ENCODE results near the gene PDZD4. TPM values are rescaled to one million over a fixed set of nuclear protein-coding genes. Genes with fewer than 3 reads are reported as not detected.
"Not testable (repeated sequence)": the region's sequence is repeated elsewhere in the genome, so short reads cannot be mapped to it uniquely, and the experiment has no call there.

Gene PDZD4
- total RNA-seq, 1 experiment from 2014 or later = 1.8 TPM

- H3K4me1 Mint-ChIP-seq (ENCODE audit: low read depth, unreplicated experiment) = no peaks in the 10 kb centered on the region
- H3K27me3 Mint-ChIP-seq (ENCODE audit: insufficient read depth, unreplicated experiment) = no peaks in the 10 kb centered on the region
- no peaks in the 10 kb centered on the region for H3K9me3 ChIP-seq
- no peak overlapping the region for H3K4me3 ChIP-seq (ENCODE audit: low read depth, low read length)
- TF ChIP-seq, protein P1, sequence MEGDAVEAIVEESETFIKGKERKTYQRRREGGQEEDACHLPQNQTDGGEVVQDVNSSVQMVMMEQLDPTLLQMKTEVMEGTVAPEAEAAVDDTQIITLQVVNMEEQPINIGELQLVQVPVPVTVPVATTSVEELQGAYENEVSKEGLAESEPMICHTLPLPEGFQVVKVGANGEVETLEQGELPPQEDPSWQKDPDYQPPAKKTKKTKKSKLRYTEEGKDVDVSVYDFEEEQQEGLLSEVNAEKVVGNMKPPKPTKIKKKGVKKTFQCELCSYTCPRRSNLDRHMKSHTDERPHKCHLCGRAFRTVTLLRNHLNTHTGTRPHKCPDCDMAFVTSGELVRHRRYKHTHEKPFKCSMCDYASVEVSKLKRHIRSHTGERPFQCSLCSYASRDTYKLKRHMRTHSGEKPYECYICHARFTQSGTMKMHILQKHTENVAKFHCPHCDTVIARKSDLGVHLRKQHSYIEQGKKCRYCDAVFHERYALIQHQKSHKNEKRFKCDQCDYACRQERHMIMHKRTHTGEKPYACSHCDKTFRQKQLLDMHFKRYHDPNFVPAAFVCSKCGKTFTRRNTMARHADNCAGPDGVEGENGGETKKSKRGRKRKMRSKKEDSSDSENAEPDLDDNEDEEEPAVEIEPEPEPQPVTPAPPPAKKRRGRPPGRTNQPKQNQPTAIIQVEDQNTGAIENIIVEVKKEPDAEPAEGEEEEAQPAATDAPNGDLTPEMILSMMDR (IDR thresholded peaks at IDR 0.05; ENCODE audit: insufficient read depth in 1 of 2, low read depth in 1 of 2, low read length in 1 of 2, severe bottlenecking in 1 of 2, unreplicated experiment in 1 of 2) = no peak
- ChIA-PET CTCF (no interaction called here), POLR2A (no interaction called here)
- H3K27ac Mint-ChIP-seq (ENCODE audit: unreplicated experiment) = no peak overlapping the region
- intact Hi-C loops (cut with micrococcal nuclease; ENCODE audit: unreplicated experiment) = no loop called here
- no peaks in the 10 kb centered on the region for H3K36me3 Mint-ChIP-seq (ENCODE audit: insufficient read depth, unreplicated experiment)
- no peaks in the 10 kb centered on the region for H3K27me3 ChIP-seq (replicated peaks; ENCODE audit: control insufficient read depth, insufficient read depth, low read length)
- no peaks in the 10 kb centered on the region for H3K36me3 ChIP-seq (ENCODE audit: control insufficient read depth, insufficient read depth, low read length)
- no peak overlapping the region for H3K4me3 Mint-ChIP-seq (ENCODE audit: unreplicated experiment)
- BruUV-seq (replicated peaks) = no TSS peak
- H3K4me1 ChIP-seq = no peaks in the 10 kb centered on the region
- no peaks in the 10 kb centered on the region for H3K9me3 Mint-ChIP-seq (ENCODE audit: unreplicated experiment)
- no peak for DNase-seq
Observed at GRCh38 chrX:153820601-153821000, 9.7 kb downstream of the PDZD4 start.

DNA sequence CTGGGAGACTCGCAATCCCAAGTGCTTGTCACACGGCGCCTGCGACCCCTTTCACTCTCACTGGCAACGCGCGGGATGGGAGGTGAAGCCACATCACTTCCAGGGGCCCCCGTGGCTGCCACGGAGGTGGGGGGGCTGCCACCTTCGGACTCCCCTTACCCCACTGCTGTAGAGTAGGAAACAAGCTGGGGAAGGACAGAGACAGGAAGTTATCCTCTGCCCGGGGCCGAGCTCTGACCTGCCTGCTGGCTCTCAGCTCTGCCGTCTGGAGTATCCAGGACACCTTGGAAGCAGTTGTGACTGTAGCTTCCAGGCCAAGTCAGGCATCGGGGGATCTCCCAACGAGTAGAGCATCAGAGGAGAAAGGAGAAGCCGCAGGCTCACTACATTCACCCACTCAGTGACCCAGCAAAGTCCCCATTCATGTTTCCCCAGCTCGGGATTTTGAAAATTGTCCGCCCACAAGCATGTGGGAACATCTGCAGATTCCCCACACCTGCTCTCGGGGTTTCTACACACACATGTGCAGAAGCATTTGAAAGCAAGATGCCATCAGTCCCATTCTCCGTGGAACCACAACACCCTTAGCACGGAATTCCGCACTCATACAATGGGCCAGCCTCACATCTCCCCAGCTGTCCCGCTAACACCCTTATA lies 10.8 kb downstream of the PDZD4 start:
- Histone ChIP-seq H3K27me3 (replicated peaks; ENCODE audit: control insufficient read depth, insufficient read depth, low read length) (no peaks in the 10 kb centered on the region), H3K4me1 (no peaks in the 10 kb centered on the region), H3K36me3 (ENCODE audit: control insufficient read depth, insufficient read depth, low read length) (no peaks in the 10 kb centered on the region), H3K9me3 (no peaks in the 10 kb centered on the region), H3K4me3 (ENCODE audit: low read depth, low read length) (peak overlapping the region; percentile 46)
- Mint-ChIP-seq H3K9me3 (ENCODE audit: unreplicated experiment) (no peaks in the 10 kb centered on the region), H3K36me3 (ENCODE audit: insufficient read depth, unreplicated experiment) (no peaks in the 10 kb centered on the region), H3K27me3 (ENCODE audit: insufficient read depth, unreplicated experiment) (no peaks in the 10 kb centered on the region), H3K27ac (ENCODE audit: unreplicated experiment) (no peak overlapping the region), H3K4me3 (ENCODE audit: unreplicated experiment) (peak overlapping the region; percentile 65), H3K4me1 (ENCODE audit: low read depth, unreplicated experiment) (no peaks in the 10 kb centered on the region)
- no peak for DNase-seq
- TF ChIP-seq, protein P1 (IDR thresholded peaks at IDR 0.05; ENCODE audit: insufficient read depth in 1 of 2, low read depth in 1 of 2, low read length in 1 of 2, severe bottlenecking in 1 of 2, unreplicated experiment in 1 of 2) = no peak
- BruUV-seq (replicated peaks) = no TSS peak
- CTCF ChIA-PET = interaction anchor here (0.8 kb wide), 1 partner anchor 25 kb away, joined by 3 read pairs; the partner anchor contains the start of genes IDH3G and SSR4
- POLR2A ChIA-PET = interaction anchor here (1.1 kb wide), 1 partner anchor 25 kb away, joined by 4 read pairs; the partner anchor contains the start of genes IDH3G and SSR4
- intact Hi-C loops (cut with micrococcal nuclease; ENCODE audit: unreplicated experiment) = loop anchor here (10.0 kb wide), 1 partner anchor 65 kb away; the partner anchor contains the start of gene L1CAM

DNA sequence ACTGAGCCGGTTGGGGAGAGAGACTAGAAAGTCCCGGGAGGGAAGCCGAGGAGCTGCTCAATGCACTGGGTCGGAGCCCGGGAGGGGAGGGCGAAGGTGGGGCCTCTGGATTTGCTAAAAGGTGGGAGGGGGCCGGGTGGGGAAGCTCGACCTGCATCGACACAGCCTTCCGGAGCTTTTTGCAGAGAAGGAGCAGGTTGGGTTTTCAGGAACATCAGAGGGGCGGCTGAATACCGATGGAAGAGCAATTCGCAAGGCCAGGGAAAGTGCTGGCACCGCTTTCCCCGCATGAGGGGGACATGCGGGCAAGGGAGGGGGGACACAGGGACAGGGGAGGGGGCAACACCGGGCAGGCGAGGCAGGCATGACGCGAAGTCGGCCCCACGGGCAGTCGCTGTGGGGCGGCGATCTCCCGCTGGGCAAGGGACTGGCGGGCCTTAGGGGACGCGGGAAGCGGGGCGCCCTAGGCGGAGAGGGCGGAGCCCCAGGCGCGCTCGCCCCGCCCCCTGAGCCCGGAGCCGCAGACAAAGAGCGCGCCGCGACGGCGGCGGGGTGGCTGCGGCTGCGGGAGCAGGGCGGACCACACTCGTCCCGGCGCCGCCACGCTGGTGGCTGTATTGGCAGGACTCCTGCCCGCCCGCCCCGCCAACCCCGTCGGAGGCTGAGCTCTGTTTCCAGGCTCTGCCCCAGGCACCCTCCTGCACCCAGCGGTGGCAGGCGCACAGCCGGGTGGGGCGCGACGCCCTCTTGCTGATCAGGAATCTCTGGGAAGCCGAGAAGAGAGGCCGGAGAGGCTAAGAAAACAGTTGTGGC lies 11.6 kb downstream of the PDZD4 start:
- Mint-ChIP-seq H3K4me3 (ENCODE audit: unreplicated experiment) (peak overlapping the region; percentile 65), H3K27ac (ENCODE audit: unreplicated experiment) (no peak overlapping the region), H3K4me1 (ENCODE audit: low read depth, unreplicated experiment) (no peaks in the 10 kb centered on the region), H3K36me3 (ENCODE audit: insufficient read depth, unreplicated experiment) (no peaks in the 10 kb centered on the region), H3K9me3 (ENCODE audit: unreplicated experiment) (no peaks in the 10 kb centered on the region), H3K27me3 (ENCODE audit: insufficient read depth, unreplicated experiment) (no peaks in the 10 kb centered on the region)
- POLR2A ChIA-PET = interaction anchor here (1.1 kb wide), 1 partner anchor 24 kb away, joined by 4 read pairs; the partner anchor contains the start of genes IDH3G and SSR4
- intact Hi-C loops (cut with micrococcal nuclease; ENCODE audit: unreplicated experiment) = loop anchor here (10.0 kb wide), 1 partner anchor 66 kb away; the partner anchor contains the start of gene L1CAM
- Histone ChIP-seq H3K9me3 (no peaks in the 10 kb centered on the region), H3K36me3 (ENCODE audit: control insufficient read depth, insufficient read depth, low read length) (no peaks in the 10 kb centered on the region), H3K4me3 (ENCODE audit: low read depth, low read length) (peak overlapping the region; percentile 46), H3K27me3 (replicated peaks; ENCODE audit: control insufficient read depth, insufficient read depth, low read length) (no peaks in the 10 kb centered on the region), H3K4me1 (no peaks in the 10 kb centered on the region)
- peak in 1 of 2 experiments; percentile 65 for DNase-seq
- CTCF ChIA-PET = no interaction called here
- BruUV-seq (replicated peaks) = no TSS peak
- TF ChIP-seq, protein P1 (IDR thresholded peaks at IDR 0.05; ENCODE audit: insufficient read depth in 1 of 2, low read depth in 1 of 2, low read length in 1 of 2, severe bottlenecking in 1 of 2, unreplicated experiment in 1 of 2) = no peak

GRCh38 chrX:153818064-153818463 lies 12.3 kb downstream of the PDZD4 start:
- peak overlapping the region; percentile 65 for H3K4me3 Mint-ChIP-seq (ENCODE audit: unreplicated experiment)
- CTCF ChIA-PET; POLR2A ChIA-PET; H3K4me1 Mint-ChIP-seq (ENCODE audit: low read depth, unreplicated experiment); H3K27ac Mint-ChIP-seq (ENCODE audit: unreplicated experiment); BruUV-seq (replicated peaks); H3K27me3 ChIP-seq (replicated peaks; ENCODE audit: control insufficient read depth, insufficient read depth, low read length); H3K4me1 ChIP-seq; H3K27me3 Mint-ChIP-seq (ENCODE audit: insufficient read depth, unreplicated experiment); H3K36me3 ChIP-seq (ENCODE audit: control insufficient read depth, insufficient read depth, low read length); H3K9me3 Mint-ChIP-seq (ENCODE audit: unreplicated experiment); H3K9me3 ChIP-seq; H3K4me3 ChIP-seq (ENCODE audit: low read depth, low read length); DNase-seq; H3K36me3 Mint-ChIP-seq (ENCODE audit: insufficient read depth, unreplicated experiment): not testable (repeated sequence)
- intact Hi-C loops (cut with micrococcal nuclease; ENCODE audit: unreplicated experiment) = loop anchor here (10.0 kb wide), 1 partner anchor 67 kb away; the partner anchor contains the start of gene L1CAM

Data from Caco-2 (cell line).